ENCODE data around the gene HAND2.
A peak's percentile ranks its signal among the peaks of the same experiment; 100 is the strongest.

HAND2 gene

GRCh38 chr4:173504181-173504503, 25.9 kb downstream of the HAND2 start:
- Histone ChIP-seq H3K9me3 (ENCODE audit: control insufficient read depth, insufficient read depth, low read length) (no peaks in the 10 kb centered on the region), H3K36me3 (ENCODE audit: control insufficient read depth, insufficient read depth, low read length) (no peaks in the 10 kb centered on the region), H3K4me3 (ENCODE audit: low read depth, low read length) (peak overlapping the region; percentile 24), H3K9ac (ENCODE audit: low read depth, low read length) (no peak overlapping the region), H3K4me1 (ENCODE audit: control insufficient read depth, insufficient read depth, low read length) (peaks cover 4% of the 10 kb centered on the region), H3K27me3 (ENCODE audit: control insufficient read depth, insufficient read depth, low read length) (peaks cover 100% of the 10 kb centered on the region)

DNA sequence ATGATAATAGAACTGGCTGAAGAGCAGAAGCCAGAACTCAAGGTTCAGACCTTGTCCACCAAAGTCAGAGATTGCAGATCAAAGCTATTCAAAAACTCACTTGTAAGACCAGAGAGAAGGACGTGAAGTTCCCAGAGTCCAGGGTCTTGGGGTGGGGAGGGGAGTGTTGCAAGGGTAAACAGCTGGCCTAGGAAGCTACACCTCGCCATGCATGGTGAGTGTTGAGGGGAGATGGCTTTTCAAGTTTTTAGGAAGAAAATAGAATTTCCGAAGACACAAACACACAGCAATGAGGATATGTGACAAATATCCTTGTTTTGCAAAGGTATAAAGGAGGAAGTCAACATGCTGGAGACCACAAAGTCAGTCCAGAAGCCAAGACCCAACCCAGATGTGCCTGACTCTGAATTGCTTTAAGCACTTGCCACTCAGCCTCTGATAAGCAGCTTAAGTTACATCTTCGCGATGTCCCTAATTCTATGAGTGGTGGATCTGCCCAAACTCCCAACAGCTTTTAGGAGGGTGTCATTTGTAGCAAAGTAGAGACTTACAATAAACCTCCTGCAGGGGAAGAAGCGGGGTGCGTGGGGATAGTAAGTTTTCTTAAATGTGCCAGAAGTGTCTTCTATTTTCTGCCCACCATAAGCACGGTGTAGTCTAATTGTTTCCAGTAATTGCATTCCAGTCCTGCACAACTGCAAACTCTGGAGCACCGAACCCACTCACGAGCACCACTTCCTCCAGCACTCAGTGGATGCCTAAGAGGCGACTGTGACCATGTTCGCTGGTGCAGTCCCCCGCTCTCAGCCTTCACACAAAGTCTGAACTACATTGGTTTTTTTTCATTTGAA, 26.5 kb downstream of the HAND2 start:
- Histone ChIP-seq H3K36me3 (ENCODE audit: control insufficient read depth, insufficient read depth, low read length) (no peaks in the 10 kb centered on the region), H3K27me3 (ENCODE audit: control insufficient read depth, insufficient read depth, low read length) (peaks cover 100% of the 10 kb centered on the region), H3K9ac (ENCODE audit: low read depth, low read length) (no peak overlapping the region), H3K9me3 (ENCODE audit: control insufficient read depth, insufficient read depth, low read length) (no peaks in the 10 kb centered on the region), H3K4me1 (ENCODE audit: control insufficient read depth, insufficient read depth, low read length) (peaks cover 4% of the 10 kb centered on the region), H3K4me3 (ENCODE audit: low read depth, low read length) (peak overlapping the region; percentile 24)

GRCh38 chr4:173502282-173502681, 27.7 kb downstream of the HAND2 start:
- Histone ChIP-seq H3K4me1 (ENCODE audit: control insufficient read depth, insufficient read depth, low read length) (peaks cover 4% of the 10 kb centered on the region), H3K9me3 (ENCODE audit: control insufficient read depth, insufficient read depth, low read length) (no peaks in the 10 kb centered on the region), H3K27me3 (ENCODE audit: control insufficient read depth, insufficient read depth, low read length) (peaks cover 98% of the 10 kb centered on the region), H3K36me3 (ENCODE audit: control insufficient read depth, insufficient read depth, low read length) (no peaks in the 10 kb centered on the region), H3K9ac (ENCODE audit: low read depth, low read length) (no peak overlapping the region), H3K4me3 (ENCODE audit: low read depth, low read length) (peak overlapping the region; percentile 11)

GRCh38 chr4:173501592-173502150, 28.4 kb downstream of the HAND2 start:
- peaks cover 4% of the 10 kb centered on the region for H3K4me1 ChIP-seq (ENCODE audit: control insufficient read depth, insufficient read depth, low read length)
- H3K4me3 ChIP-seq (ENCODE audit: low read depth, low read length): peak overlapping the region; percentile 72
- no peaks in the 10 kb centered on the region for H3K36me3 ChIP-seq (ENCODE audit: control insufficient read depth, insufficient read depth, low read length)

GRCh38 chr4:173500841-173501591, 29.0 kb downstream of the HAND2 start:
- Histone ChIP-seq H3K4me3 (ENCODE audit: low read depth, low read length) (peak overlapping the region; percentile 72), H3K9me3 (ENCODE audit: control insufficient read depth, insufficient read depth, low read length) (no peaks in the 10 kb centered on the region), H3K27me3 (ENCODE audit: control insufficient read depth, insufficient read depth, low read length) (peaks cover 96% of the 10 kb centered on the region), H3K4me1 (ENCODE audit: control insufficient read depth, insufficient read depth, low read length) (peaks cover 4% of the 10 kb centered on the region), H3K9ac (ENCODE audit: low read depth, low read length) (peak overlapping the region; percentile 47), H3K36me3 (ENCODE audit: control insufficient read depth, insufficient read depth, low read length) (no peaks in the 10 kb centered on the region)

More at GRCh38 chr4:173501592-173502150, 28.4 kb downstream of the HAND2 start:
- H3K9ac ChIP-seq (ENCODE audit: low read depth, low read length): peak overlapping the region; percentile 47
- peaks cover 96% of the 10 kb centered on the region for H3K27me3 ChIP-seq (ENCODE audit: control insufficient read depth, insufficient read depth, low read length)
- no peaks in the 10 kb centered on the region for H3K9me3 ChIP-seq (ENCODE audit: control insufficient read depth, insufficient read depth, low read length)

DNA sequence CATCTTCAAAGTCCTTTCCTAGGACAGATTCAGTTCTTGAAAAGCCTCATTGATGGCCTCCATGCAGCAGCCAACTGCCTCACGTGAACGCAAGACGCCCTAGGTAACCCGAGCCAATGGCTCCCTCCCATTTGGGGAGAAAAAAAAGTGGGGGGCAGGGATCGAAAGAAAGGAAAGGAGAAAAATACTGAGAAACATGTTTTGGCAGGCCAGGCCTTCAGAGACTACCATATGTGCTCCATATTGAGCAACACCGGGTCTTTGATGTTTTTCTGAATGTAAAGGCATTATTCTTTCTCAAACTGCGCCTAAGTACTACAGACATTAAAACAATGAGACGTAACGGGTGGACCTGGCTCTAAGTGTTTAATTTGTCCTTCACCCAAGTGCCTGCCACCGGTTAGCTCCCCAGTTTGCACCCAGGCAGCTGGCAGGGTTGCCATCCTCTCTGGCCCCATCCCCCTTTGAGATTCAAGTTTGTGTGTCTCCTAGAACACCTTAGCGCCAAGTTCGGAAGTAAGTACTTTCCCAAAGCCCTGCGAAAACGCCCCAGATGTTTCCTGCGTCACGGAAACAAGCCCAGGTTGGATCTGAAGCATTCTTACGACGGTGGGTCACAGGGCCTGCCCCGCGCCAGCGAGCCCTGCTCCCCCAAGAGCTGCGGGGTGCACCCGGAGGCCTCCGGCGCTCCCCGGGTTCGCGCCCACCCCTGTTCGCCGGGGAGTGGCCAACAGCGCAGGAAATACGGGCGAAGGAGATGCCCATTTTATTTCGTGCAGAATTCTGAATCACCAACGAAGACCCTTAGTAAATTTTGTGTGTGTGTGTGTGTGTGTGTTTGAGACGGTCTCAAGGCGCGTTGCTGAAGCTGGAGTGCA, 30.1 kb downstream of the HAND2 start:
- H3K36me3 ChIP-seq (ENCODE audit: control insufficient read depth, insufficient read depth, low read length): no peaks in the 10 kb centered on the region
- no peaks in the 10 kb centered on the region for H3K9me3 ChIP-seq (ENCODE audit: control insufficient read depth, insufficient read depth, low read length)
- H3K4me3 ChIP-seq (ENCODE audit: low read depth, low read length): peak overlapping the region; percentile 72
- H3K4me1 ChIP-seq (ENCODE audit: control insufficient read depth, insufficient read depth, low read length): peaks cover 4% of the 10 kb centered on the region
- peaks cover 96% of the 10 kb centered on the region for H3K27me3 ChIP-seq (ENCODE audit: control insufficient read depth, insufficient read depth, low read length)
- H3K9ac ChIP-seq (ENCODE audit: low read depth, low read length): peak overlapping the region; percentile 8

GRCh38 chr4:173498771-173499170, 31.3 kb downstream of the HAND2 start:
- Histone ChIP-seq H3K36me3 (ENCODE audit: control insufficient read depth, insufficient read depth, low read length) (no peaks in the 10 kb centered on the region), H3K9me3 (ENCODE audit: control insufficient read depth, insufficient read depth, low read length) (no peaks in the 10 kb centered on the region), H3K4me3 (ENCODE audit: low read depth, low read length) (no peak overlapping the region), H3K4me1 (ENCODE audit: control insufficient read depth, insufficient read depth, low read length) (peaks cover 4% of the 10 kb centered on the region), H3K27me3 (ENCODE audit: control insufficient read depth, insufficient read depth, low read length) (peaks cover 95% of the 10 kb centered on the region), H3K9ac (ENCODE audit: low read depth, low read length) (no peak overlapping the region)

- Histone ChIP-seq H3K4me3 (ENCODE audit: low read depth, low read length) (no peak overlapping the region), H3K27me3 (ENCODE audit: control insufficient read depth, insufficient read depth, low read length) (peaks cover 95% of the 10 kb centered on the region), H3K4me1 (ENCODE audit: control insufficient read depth, insufficient read depth, low read length) (peaks cover 4% of the 10 kb centered on the region), H3K36me3 (ENCODE audit: control insufficient read depth, insufficient read depth, low read length) (no peaks in the 10 kb centered on the region), H3K9me3 (ENCODE audit: control insufficient read depth, insufficient read depth, low read length) (no peaks in the 10 kb centered on the region), H3K9ac (ENCODE audit: low read depth, low read length) (no peak overlapping the region)
Observed at GRCh38 chr4:173498023-173498422, 32.0 kb downstream of the HAND2 start.

GRCh38 chr4:173494013-173494970, 35.7 kb downstream of the HAND2 start:
- H3K9ac ChIP-seq (ENCODE audit: low read depth, low read length): no peak overlapping the region
- peaks cover 77% of the 10 kb centered on the region for H3K27me3 ChIP-seq (ENCODE audit: control insufficient read depth, insufficient read depth, low read length)
- H3K4me1 ChIP-seq (ENCODE audit: control insufficient read depth, insufficient read depth, low read length): peaks cover 10% of the 10 kb centered on the region
- no peaks in the 10 kb centered on the region for H3K36me3 ChIP-seq (ENCODE audit: control insufficient read depth, insufficient read depth, low read length)
- H3K4me3 ChIP-seq (ENCODE audit: low read depth, low read length): peak overlapping the region; percentile 55
- no peaks in the 10 kb centered on the region for H3K9me3 ChIP-seq (ENCODE audit: control insufficient read depth, insufficient read depth, low read length)

GRCh38 chr4:173493041-173493440, 37.0 kb downstream of the HAND2 start:
- H3K9me3 ChIP-seq (ENCODE audit: control insufficient read depth, insufficient read depth, low read length): no peaks in the 10 kb centered on the region
- no peak overlapping the region for H3K4me3 ChIP-seq (ENCODE audit: low read depth, low read length)
- peaks cover 64% of the 10 kb centered on the region for H3K27me3 ChIP-seq (ENCODE audit: control insufficient read depth, insufficient read depth, low read length)
- H3K9ac ChIP-seq (ENCODE audit: low read depth, low read length): no peak overlapping the region
- peaks cover 14% of the 10 kb centered on the region for H3K4me1 ChIP-seq (ENCODE audit: control insufficient read depth, insufficient read depth, low read length)
- no peaks in the 10 kb centered on the region for H3K36me3 ChIP-seq (ENCODE audit: control insufficient read depth, insufficient read depth, low read length)

Data from iPS-15b (cell line).